HepG2 (cell line): ENCODE results near the gene RXYLT1.
"Not testable (repeated sequence)": the region's sequence is repeated elsewhere in the genome, so short reads cannot be mapped to it uniquely, and the experiment has no call there.

Experiments used
- CREB1 ChIP-seq, 2 experiments: fragments of 450-650 bp in 1 of 2; IDR thresholded peaks; 2 replicates each; pipeline ENCODE4 v1.6.1; 2016 to 2017; ENCODE audit warnings: control low read depth in 1 of 2, mild to moderate bottlenecking in 1 of 2, missing compliant biosample characterization in 1 of 2, missing genetic modification characterization in 1 of 2
- CREB3 ChIP-seq: sonication (generic); formaldehyde crosslinking; IDR thresholded peaks from 2 replicates; pipeline ENCODE4 v1.5.0; 2020; ENCODE audit warnings: missing genetic modification reagents
- FOXK2 ChIP-seq: fragments of 450-650 bp; IDR thresholded peaks from 2 replicates; pipeline ENCODE4 v1.6.1; 2016
- MTA3 ChIP-seq: sonication (generic); formaldehyde crosslinking; IDR thresholded peaks from 2 replicates; pipeline ENCODE4 v1.4.0; 2020; ENCODE audit warnings: missing genetic modification reagents
- NFIB ChIP-seq: sonication (generic); formaldehyde crosslinking; IDR thresholded peaks from 2 replicates; pipeline ENCODE4 v1.9.0; 2021; ENCODE audit warnings: missing genetic modification reagents, mild to moderate bottlenecking, borderline replicate concordance
- ONECUT2 ChIP-seq: sonication (generic); formaldehyde crosslinking; IDR thresholded peaks from 2 replicates; pipeline ENCODE4 v1.4.0; 2020; ENCODE audit warnings: missing genetic modification reagents
- POLR2A ChIP-seq, 2 experiments: IDR thresholded peaks; 2 replicates each; pipeline ENCODE4 v1.6.1; 2011; ENCODE audit warnings: low read depth in 2 of 2, low read length in 2 of 2, mild to moderate bottlenecking in 1 of 2, moderate library complexity in 1 of 2; ENCODE audit not compliant: insufficient read depth in 1 of 2
- POLR2AphosphoS2 ChIP-seq: IDR thresholded peaks from 2 replicates; pipeline ENCODE4 v1.6.1; 2011; ENCODE audit warnings: low read depth, low read length, improper control_type of control experiment
- TAF15 ChIP-seq: fragments of 200-400 bp; formaldehyde crosslinking; IDR thresholded peaks from one replicate; pipeline ENCODE4 v1.6.1; 2018; ENCODE audit warnings: mild to moderate bottlenecking, low read depth, low read length; ENCODE audit not compliant: poor library complexity, severe bottlenecking
- TBL1XR1 ChIP-seq: fragments of 150-350 bp; IDR thresholded peaks from 2 replicates; pipeline ENCODE4 v1.6.1; 2014; ENCODE audit warnings: borderline replicate concordance, low read length; ENCODE audit not compliant: partially characterized antibody

DNA sequence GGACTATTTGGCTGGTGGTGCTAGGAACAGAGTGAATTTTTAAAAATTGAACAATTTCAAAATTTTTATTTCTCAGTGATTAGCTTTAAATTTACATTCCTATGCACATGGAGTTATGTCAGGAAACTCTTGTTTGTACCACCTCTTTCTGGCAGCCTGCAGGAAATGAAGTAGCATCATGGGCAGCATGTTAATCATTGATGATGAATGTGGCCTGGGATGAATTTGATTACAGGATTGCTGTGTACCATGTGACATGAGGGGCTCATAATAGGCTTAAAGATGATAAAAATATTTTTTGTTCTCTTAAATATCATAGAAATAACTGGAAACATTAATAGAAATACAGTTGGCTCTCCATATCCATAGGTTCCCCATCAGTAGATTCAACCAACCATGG, 32.6 kb upstream of the RXYLT1 start:
- not testable (repeated sequence) for TF ChIP-seq POLR2AphosphoS2; TAF15; ONECUT2 (CRISPR knock-in tag); NFIB (CRISPR knock-in tag); CREB3; CREB1 (IDR thresholded peaks at IDR 0.05); CREB1 (CRISPR knock-in tag; IDR thresholded peaks at IDR 0.05); POLR2A (IDR thresholded peaks at IDR 0.05; ENCODE audit: insufficient read depth in 1 of 2, low read depth in 2 of 2, low read length in 2 of 2); TBL1XR1; MTA3 (CRISPR knock-in tag); FOXK2
